HG03342 (cell line): ENCODE data around the gene VMP1.
"Not testable (repeated sequence)": the region's sequence is repeated elsewhere in the genome, so short reads cannot be mapped to it uniquely, and the experiment has no call there.

Experiments used
- ATAC-seq: cut with Tn5 transposase; IDR thresholded peaks from one replicate; pipeline ENCODE4 v1.9.1; 2021; ENCODE audit warnings: mild to moderate bottlenecking, moderate library complexity; ENCODE audit not compliant: unreplicated experiment

Gene VMP1

GRCh38 chr17:59753522-59754467 lies 46.3 kb downstream of the VMP1 start:
- no peak for ATAC-seq

DNA sequence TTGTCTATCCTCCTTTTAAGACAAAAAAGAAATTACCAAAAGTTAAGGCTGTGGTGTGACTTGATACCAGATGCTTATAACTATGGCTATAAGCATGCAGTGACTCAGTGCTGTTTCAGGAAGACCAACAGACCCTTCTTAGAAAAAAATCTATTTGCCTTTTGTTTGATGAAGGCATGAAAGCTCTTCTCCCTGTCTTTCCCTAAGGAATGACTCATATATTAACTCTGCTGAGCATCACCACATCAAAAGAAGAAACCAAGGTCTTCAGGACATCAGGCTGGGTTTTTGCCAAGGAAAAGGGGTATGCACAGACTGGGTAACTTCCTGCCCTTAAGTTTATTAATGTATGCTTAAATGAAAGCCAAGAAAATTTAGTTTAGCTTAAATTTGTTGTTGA lies 47.1 kb downstream of the VMP1 start:
- no peak for ATAC-seq

- not testable (repeated sequence) for ATAC-seq
Observed at GRCh38 chr17:59755069-59755468, 47.6 kb downstream of the VMP1 start.

DNA sequence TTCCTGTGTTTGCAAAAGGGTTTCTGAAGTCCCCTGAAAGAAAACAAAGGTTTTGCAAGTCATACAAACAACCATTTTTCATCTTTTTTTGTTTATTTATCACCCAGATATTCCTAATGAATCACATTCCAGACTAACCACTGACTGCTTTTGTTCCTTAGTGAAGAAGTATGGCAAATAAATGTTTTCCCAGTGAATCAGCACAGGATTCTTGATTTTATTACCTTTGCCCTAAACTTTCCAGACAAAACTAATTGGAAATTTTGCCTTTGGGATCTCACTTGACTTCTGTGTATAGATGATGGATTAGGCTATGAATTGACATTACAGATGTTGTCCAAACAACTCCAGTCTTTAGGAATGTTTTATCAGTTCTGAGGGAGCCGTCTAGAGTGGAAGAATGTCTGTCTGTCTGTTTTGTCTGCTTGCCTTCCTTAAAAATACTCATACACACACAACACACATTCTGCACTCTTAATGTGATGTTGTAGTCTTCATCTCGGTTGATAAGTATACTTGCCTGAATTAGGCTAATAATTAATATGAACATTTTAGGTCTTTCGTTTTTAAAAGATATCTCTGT lies 48.9 kb downstream of the VMP1 start:
- no peak for ATAC-seq

GRCh38 chr17:59757043-59757442 lies 49.6 kb downstream of the VMP1 start:
- no peak for ATAC-seq

DNA sequence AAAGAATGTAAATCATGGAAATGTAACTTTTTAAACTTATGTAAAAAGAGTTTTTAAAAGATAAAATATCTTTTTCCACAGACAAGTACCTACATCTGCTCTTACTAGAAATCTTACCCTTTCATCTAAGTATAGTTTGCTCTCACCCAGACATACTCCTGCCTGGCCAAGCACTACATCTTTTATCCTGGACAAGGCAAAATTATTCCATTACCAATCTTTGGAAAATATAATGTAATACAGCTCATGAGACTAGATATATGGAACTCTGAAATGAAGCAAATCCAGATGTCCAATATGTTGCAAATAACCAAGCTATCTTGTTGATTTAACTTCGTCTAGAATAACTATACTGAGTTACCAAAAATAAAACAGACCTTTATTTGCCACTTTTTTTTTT lies 50.0 kb downstream of the VMP1 start:
- ATAC-seq, result no peak

DNA sequence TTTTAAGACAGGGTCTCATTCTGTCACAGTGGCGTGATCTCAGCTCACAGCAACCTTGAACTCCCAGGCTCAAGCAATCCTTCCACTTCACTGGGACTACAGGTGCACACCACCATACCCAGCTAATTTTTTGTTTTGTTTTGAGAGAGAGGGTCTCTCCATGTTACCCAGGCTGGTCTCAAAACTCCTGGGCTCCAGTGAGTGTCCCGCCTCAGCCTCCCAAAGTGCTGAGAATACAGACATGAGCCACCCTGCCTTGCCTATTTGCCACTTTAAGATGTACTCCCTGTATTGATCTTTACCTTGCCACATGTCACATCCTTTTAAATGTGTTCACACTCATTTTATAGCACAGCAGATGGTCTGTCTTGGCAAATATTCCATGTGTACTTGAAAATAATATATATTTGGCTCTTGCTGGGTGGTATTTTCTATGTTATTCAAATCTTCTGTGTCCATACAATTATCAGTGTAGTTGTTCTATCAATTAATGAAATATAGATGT lies 50.5 kb downstream of the VMP1 start:
- no peak for ATAC-seq

- ATAC-seq, result not testable (repeated sequence)
Observed at GRCh38 chr17:59758998-59759651, 51.7 kb downstream of the VMP1 start.

DNA sequence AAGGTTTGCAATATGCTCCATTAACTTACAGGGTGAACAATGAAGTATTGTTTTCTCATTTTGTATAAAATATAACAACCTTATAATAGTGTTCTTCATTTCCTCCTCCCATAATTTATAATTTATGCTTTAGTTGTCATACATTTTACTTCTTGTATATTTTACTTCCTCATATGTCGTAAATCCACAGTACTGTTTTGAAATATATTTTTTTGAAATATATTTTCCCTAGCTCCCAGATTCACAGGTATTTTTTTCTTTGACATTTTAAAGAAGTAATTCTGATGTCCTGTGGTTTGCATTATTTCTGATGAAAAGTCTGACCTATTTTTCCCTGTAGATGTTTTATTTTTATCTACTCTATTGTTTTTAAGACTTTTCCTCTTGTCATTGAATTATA lies 52.7 kb downstream of the VMP1 start:
- no peak for ATAC-seq

GRCh38 chr17:59761385-59762048 lies 54.1 kb downstream of the VMP1 start:
- no peak for ATAC-seq

DNA sequence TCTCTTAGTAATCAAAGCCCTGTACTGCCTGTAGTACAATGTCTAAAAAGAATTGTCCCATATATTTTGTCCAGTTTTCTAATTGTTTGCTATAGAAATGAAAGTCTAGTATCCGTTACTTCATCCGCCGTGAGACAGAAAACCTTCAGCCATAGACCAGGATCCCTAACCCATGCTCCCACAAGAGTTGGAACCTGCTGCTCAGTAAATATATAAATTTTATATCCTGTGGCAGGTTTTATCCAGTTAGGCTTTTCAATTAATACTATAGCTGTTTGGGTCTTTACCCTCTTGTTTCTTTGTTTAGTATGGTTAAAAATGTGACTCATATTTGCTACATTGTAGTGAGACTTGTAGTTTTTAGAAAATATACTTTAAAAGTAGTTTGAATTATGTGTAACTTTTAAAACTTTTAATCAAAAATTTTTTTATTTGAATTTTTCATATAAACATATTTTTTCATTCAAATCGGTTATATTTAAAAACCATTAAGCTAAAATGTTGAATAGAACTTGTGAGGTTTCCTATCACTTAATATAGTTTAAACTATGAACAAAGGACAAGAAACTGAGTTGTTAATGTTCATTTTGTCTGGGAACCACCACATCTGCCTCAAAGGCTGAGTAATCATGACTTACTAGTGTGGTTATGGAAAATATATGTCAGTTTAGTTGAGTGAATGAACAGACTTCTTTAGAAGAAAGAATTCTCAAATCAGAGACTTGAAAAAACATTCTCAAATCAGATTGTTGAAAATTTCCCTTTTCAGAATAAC lies 54.8 kb downstream of the VMP1 start:
- no peak for ATAC-seq

GRCh38 chr17:59762824-59763374 lies 55.4 kb downstream of the VMP1 start:
- no peak for ATAC-seq

DNA sequence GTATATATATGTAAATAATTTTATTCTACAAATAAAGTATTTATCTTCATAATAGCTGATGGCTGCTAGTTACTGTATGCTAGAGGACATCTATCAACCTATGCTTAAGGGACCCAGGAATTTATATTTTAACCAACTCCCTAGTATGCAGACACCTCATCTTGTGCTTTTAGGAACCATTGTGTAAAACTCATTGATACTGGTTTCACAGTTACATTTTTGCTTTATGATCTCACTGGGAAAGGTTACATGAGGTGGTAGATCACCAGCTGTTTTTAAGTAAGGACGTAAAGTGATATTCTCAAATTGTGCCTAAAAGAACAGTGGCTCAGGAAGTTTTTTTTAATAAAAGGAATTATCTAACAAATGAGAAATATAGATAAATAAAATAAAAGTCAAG lies 56.4 kb downstream of the VMP1 start:
- no peak for ATAC-seq

DNA sequence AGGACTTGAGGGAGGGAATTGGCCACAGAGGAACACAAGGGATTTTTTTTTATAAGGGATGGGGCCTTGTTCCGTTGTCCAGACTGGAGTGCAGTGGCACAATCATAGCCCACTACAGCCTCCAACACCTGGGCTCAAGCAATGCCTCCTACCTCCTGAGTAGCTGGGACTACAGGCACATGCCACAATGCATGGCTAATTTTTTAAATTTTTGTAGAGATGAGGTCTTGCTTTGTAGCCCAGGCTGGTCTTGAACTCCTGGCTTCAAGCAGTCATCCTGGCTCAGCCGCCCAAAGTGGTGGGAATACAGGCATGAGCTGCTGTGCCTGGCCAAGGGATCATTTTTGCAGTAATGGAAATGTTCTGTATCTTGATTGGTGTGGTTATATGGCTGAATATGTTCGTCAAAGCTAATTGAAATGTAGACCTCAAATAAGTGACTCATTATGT lies 56.9 kb downstream of the VMP1 start:
- no peak for ATAC-seq

DNA sequence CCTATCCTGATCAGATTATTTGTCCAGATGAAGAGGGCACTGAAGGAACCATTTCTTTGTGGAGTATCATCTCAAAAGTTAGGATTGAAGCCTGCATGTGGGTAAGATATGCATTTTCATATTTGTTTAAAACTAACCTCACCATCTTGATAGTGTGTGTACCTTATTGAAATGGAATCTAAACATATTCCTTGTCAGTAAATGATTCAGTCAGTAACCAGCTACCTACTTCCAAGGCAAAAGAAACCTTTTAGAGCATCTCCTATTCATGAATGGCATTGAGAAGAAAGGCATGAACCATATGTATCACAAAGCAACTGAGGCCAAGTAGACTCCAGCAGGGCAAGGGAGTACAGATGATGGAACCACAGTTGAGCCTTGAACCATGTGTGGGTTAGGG lies 57.6 kb downstream of the VMP1 start:
- no peak for ATAC-seq

DNA sequence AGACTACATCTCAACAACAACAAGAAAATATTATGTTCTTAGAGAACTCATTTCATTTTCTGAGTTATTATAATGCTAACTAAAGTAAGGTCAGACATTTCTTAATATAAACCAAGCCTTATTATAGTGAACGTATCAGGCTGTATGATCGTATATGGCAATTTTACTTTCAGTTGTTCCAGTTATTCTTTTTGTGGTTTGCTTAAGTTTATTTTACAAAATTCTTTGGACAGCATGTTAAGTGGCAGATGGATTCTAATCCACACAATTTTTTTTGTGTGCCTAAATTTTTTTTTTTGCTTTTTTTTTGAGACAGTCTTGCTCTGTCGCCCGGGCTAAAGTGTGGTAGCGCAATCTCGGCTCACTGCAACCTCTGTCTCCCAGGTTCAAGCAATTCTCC lies 59.0 kb downstream of the VMP1 start:
- no peak for ATAC-seq

GRCh38 chr17:59767176-59767575 lies 59.7 kb downstream of the VMP1 start:
- ATAC-seq, result no peak

GRCh38 chr17:59769887-59770286 lies 62.4 kb downstream of the VMP1 start:
- no peak for ATAC-seq

DNA sequence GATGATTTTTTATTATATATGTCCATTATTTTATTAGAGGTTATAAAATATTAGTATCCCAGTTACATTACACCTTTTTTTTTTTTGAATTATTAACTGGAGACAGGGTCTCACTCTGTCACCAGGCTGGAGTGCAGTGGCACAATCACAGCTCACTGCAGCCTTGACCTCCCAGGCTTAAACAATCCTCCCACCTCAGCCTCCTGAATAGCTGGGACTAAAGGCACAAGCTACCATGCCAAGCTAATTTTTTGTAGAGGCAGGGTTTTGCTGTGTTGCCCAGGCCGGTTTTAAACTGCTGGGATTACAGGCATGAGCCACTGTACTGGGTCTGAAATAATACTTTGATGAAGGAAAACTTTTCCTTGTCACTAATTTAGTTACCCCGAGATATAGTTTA lies 63.6 kb downstream of the VMP1 start:
- no peak for ATAC-seq

DNA sequence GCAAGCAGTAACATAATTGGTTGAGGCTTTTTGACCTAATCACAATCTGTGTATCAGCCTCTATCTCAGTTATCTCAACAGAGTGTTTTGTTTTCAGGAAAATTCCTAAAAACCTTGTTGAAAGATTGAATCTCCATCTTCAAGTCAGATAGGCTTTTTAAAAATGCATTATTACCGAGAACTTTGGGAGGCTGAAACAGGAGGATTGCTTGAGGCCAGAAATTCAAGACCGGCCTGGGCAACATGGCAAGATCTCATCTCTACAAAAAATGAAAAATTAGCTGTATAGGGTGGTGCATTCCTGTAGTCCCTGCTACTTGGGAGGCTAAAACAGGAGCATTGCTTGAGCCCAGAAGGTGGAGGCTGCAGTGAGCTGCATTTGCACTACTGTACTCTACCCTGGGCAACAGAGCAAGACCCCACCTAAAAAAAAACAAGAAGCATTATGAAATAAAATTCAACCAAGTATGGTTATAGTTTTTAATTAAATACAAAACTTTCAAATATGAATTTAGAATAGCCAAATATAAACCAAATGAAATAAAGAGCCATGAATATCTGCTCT lies 68.4 kb downstream of the VMP1 start:
- ATAC-seq, result no peak
